OCI-LY1 (cell line): ENCODE results near the gene ANKMY1.

Experiments used
- CTCF ChIP-seq: fragments of 200-600 bp; sonication (generic), shearing (Covaris generic); IDR thresholded peaks from 2 replicates; pipeline ENCODE4 v1.5.1; 2017; ENCODE audit warnings: mild to moderate bottlenecking, antibody characterized with exemption, low read length, moderate library complexity, mixed read lengths
- EZH2 ChIP-seq: fragments of 200-600 bp; sonication (generic), shearing (Covaris generic); IDR thresholded peaks from 2 replicates; pipeline ENCODE4 v1.8.0; 2017; ENCODE audit warnings: borderline replicate concordance, mixed run types, mild to moderate bottlenecking, antibody characterized with exemption, low read length, moderate library complexity, mixed read lengths

GRCh38 chr2:240573071-240573515 is 15.3 kb upstream of the ANKMY1 start:
- TF ChIP-seq CTCF, result no peak
- no peak for TF ChIP-seq EZH2
